HL-60 (cell line): ENCODE results near the gene TMEM184B.

Experiments used
- DNase-seq, 2 experiments: peaks; one replicate each; pipeline ENCODE4 v3.0.0-alpha.2; 2010 to 2020; ENCODE audit warnings: low read depth in 1 of 2, low spot score in 1 of 2
- H3K27ac ChIP-seq: fragments of 250-450 bp; sonication (Bioruptor Pico); replicated peaks from 2 replicates; pipeline ENCODE4 v1.5.1; 2020; ENCODE audit warnings: mild to moderate bottlenecking, moderate library complexity
- H3K27me3 ChIP-seq: fragments of 250-450 bp; sonication (Bioruptor Pico); 2 replicates; pipeline ENCODE4 v1.5.1; 2021; ENCODE audit warnings: mild to moderate bottlenecking, moderate library complexity; ENCODE audit not compliant: insufficient read depth, poor library complexity, severe bottlenecking
- H3K4me3 ChIP-seq: replicated peaks from 2 replicates; pipeline ENCODE4 v1.5.1; 2011; ENCODE audit warnings: mild to moderate bottlenecking, control low read depth, low read length; ENCODE audit not compliant: insufficient read depth
- CTCF ChIP-seq: IDR thresholded peaks from one replicate; pipeline ENCODE4 v1.5.1; 2011; ENCODE audit warnings: low read length, control low read depth, inconsistent platforms; ENCODE audit not compliant: insufficient read depth
- GABPA ChIP-seq: IDR thresholded peaks from 2 replicates; pipeline ENCODE4 v1.6.1; 2012; ENCODE audit warnings: low read depth
- POLR2AphosphoS5 ChIP-seq: IDR thresholded peaks from 2 replicates; pipeline ENCODE4 v1.6.1; 2012; ENCODE audit warnings: low read depth
- SPI1 ChIP-seq: IDR thresholded peaks from 2 replicates; pipeline ENCODE4 v1.6.1; 2012; ENCODE audit warnings: low read depth, mild to moderate bottlenecking, borderline replicate concordance
- TF ChIP-seq, protein P1 (sequence below): IDR thresholded peaks from 2 replicates; pipeline ENCODE4 v1.6.1; 2012; ENCODE audit warnings: low read depth; ENCODE audit not compliant: insufficient replicate concordance

TMEM184B gene

DNA sequence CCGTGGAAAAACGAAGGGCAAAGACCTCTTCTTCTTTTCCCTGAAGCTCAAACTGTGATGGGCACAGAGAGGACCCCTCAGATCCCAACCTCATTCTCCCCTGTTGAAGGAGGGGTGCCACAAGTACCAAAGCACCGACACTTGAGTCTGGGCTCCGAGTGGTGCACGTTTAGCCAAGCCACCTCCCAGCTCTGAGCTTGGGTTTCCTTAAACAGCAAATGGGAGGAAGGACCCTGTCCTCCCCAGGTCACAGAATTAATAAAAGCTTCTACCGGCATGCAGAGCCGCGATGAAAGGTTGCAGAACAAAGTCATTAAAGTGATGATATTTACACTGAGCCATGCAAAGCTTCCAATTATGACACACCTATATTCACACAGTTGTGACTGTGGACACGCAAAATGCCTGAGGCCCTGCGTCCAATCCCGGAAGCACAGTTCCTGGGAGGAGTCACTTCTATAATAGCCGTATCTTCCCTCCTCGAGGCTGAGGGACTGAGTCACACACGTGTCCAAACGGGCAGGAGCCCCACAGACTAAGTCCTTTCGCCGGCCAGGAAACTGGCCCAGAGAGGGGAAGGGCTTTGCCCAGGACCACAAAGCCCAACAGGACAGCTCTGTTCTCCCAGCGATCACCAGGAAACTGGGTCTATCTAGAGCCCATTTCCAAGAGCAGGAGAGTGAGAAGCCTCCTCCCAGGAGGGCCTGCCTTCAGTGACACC is 45.3 kb upstream of the TMEM184B start:
- Histone ChIP-seq H3K4me3 (no peak overlapping the region), H3K27ac (peak overlapping the region; percentile 68), H3K27me3 (no peaks in the 10 kb centered on the region)
- TF ChIP-seq, protein P1, sequence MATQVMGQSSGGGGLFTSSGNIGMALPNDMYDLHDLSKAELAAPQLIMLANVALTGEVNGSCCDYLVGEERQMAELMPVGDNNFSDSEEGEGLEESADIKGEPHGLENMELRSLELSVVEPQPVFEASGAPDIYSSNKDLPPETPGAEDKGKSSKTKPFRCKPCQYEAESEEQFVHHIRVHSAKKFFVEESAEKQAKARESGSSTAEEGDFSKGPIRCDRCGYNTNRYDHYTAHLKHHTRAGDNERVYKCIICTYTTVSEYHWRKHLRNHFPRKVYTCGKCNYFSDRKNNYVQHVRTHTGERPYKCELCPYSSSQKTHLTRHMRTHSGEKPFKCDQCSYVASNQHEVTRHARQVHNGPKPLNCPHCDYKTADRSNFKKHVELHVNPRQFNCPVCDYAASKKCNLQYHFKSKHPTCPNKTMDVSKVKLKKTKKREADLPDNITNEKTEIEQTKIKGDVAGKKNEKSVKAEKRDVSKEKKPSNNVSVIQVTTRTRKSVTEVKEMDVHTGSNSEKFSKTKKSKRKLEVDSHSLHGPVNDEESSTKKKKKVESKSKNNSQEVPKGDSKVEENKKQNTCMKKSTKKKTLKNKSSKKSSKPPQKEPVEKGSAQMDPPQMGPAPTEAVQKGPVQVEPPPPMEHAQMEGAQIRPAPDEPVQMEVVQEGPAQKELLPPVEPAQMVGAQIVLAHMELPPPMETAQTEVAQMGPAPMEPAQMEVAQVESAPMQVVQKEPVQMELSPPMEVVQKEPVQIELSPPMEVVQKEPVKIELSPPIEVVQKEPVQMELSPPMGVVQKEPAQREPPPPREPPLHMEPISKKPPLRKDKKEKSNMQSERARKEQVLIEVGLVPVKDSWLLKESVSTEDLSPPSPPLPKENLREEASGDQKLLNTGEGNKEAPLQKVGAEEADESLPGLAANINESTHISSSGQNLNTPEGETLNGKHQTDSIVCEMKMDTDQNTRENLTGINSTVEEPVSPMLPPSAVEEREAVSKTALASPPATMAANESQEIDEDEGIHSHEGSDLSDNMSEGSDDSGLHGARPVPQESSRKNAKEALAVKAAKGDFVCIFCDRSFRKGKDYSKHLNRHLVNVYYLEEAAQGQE, result no peak
- TF ChIP-seq GABPA (no peak), SPI1 (no peak), CTCF (no peak), POLR2AphosphoS5 (no peak)
- peak in 1 of 2 experiments; percentile 47 for DNase-seq

DNA sequence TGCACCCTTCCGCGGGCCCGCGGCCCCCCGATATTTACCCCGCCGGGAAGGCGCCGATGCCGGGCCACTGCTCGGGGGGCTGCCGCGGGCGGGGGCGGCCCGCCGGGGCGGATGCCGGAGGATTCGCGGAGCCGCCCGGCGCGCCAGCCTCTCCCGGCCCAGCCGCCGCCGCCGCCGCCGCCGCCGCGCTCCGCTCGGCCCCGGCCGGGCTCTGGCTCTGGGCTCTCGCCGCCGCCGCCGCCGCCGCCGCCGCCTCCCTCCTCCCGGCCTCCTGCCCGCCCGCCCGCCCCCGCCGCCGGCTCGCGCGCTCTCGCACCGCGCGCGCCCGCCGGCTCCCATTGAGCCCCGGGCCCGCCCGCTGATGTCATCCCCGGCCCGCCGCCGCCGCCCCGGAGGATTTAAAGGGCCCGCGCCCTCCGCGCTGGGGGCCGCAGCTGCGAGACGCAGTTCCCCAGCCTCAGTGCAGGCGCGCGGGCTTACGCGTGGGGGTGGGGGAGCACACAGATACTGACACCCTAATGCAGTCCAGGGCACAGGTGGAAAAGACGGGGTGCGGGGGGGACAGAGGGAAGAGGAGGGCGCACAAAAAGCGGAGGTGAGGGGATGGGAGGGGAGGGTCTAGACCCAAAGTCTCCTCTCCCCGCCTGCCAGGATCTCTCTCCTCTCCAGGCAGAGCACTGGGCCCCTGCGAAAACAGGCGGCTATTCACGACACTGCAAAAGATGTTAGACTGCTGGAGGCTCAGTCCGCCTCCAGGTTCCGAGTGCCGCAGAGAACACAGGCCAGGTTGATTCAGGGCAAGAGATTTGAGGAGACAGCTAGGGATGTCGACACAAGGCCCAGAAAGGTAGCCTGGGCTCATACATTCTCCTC is 44.5 kb upstream of the TMEM184B start, which contains the start of gene CSNK1E:
CSNK1E (minus strand) TSS at position 312 of the 873 bp plus-strand sequence. CDS start 3,276 bp downstream, outside the sequence.
- peak; percentile 49 to 51 for DNase-seq
- Histone ChIP-seq H3K27ac (peak within 1 kb of the TSS; percentile 69), H3K27me3 (no peaks in the 10 kb centered on the region), H3K4me3 (peak within 1 kb of the TSS; percentile 67)
- no peak for TF ChIP-seq GABPA
- TF ChIP-seq SPI1, result no peak
- TF ChIP-seq, protein P1, result no peak
- TF ChIP-seq POLR2AphosphoS5, result no peak
- no peak for TF ChIP-seq CTCF

- TF ChIP-seq POLR2AphosphoS5 (no peak), CTCF (no peak), SPI1 (no peak), GABPA (no peak)
- TF ChIP-seq, protein P1, result no peak
- peak overlapping the region; percentile 67 for H3K4me3 ChIP-seq
- peak overlapping the region; percentile 69 for H3K27ac ChIP-seq
- DNase-seq, result peak in 1 of 2 experiments; percentile 35
- H3K27me3 ChIP-seq, result no peaks in the 10 kb centered on the region
Measured at GRCh38 chr22:38316364-38317121, 43.7 kb upstream of the TMEM184B start.
